ENCODE results near the gene GAGE12J. TPM values are rescaled to one million over a fixed set of nuclear protein-coding genes. Genes with fewer than 3 reads are reported as not detected.

The GAGE12J gene
- total and polyA plus RNA-seq, 2 experiments from 2014 or later, result not detected

GRCh38 chrX:49282647-49283011 lies 39.2 kb upstream of the GAGE12J start:
- 56% methylated on average over 11 of the region's 11 CpGs for WGBS (ENCODE audit: low lambda C conversion rate, missing lambda C conversion rate)
- peak; percentile 28 for DNase-seq (ENCODE audit: low spot score)
- Histone ChIP-seq H4K20me1 (ENCODE audit: insufficient read depth, poor library complexity, severe bottlenecking) (no peaks in the 10 kb centered on the region), H3K79me2 (no peaks in the 10 kb centered on the region), H3K27me3 (no peaks in the 10 kb centered on the region), H3K9me2 (replicated peaks; ENCODE audit: insufficient read depth) (no peaks in the 10 kb centered on the region), H3K4me1 (ENCODE audit: insufficient read depth) (no peaks in the 10 kb centered on the region), H3K27ac (no peak overlapping the region), H3K36me3 (replicated peaks; ENCODE audit: insufficient read depth, low read depth) (no peaks in the 10 kb centered on the region), H3K4me2 (no peak overlapping the region), H3K9me3 (ENCODE audit: low read depth) (no peaks in the 10 kb centered on the region), H2AFZ (no peak overlapping the region), H3K4me3 (no peak overlapping the region)
- TF ChIP-seq, protein P1, sequence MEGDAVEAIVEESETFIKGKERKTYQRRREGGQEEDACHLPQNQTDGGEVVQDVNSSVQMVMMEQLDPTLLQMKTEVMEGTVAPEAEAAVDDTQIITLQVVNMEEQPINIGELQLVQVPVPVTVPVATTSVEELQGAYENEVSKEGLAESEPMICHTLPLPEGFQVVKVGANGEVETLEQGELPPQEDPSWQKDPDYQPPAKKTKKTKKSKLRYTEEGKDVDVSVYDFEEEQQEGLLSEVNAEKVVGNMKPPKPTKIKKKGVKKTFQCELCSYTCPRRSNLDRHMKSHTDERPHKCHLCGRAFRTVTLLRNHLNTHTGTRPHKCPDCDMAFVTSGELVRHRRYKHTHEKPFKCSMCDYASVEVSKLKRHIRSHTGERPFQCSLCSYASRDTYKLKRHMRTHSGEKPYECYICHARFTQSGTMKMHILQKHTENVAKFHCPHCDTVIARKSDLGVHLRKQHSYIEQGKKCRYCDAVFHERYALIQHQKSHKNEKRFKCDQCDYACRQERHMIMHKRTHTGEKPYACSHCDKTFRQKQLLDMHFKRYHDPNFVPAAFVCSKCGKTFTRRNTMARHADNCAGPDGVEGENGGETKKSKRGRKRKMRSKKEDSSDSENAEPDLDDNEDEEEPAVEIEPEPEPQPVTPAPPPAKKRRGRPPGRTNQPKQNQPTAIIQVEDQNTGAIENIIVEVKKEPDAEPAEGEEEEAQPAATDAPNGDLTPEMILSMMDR (IDR thresholded peaks at IDR 0.05; ENCODE audit: poor library complexity), result peak; percentile 32
- TF ChIP-seq EZH2phosphoT487 (IDR thresholded peaks at IDR 0.05; ENCODE audit: low read depth, severe bottlenecking, unreplicated experiment) (no peak), EZH2 (IDR thresholded peaks at IDR 0.05; ENCODE audit: borderline replicate concordance) (no peak)

GRCh38 chrX:49284212-49284611 lies 37.6 kb upstream of the GAGE12J start:
- H3K79me2 ChIP-seq, result no peaks in the 10 kb centered on the region
- H3K36me3 ChIP-seq (replicated peaks; ENCODE audit: insufficient read depth, low read depth), result no peaks in the 10 kb centered on the region
- H4K20me1 ChIP-seq (ENCODE audit: insufficient read depth, poor library complexity, severe bottlenecking), result no peaks in the 10 kb centered on the region
- no peak overlapping the region for H2AFZ ChIP-seq
- H3K4me2 ChIP-seq, result no peak overlapping the region
- H3K4me1 ChIP-seq (ENCODE audit: insufficient read depth), result no peaks in the 10 kb centered on the region
- H3K4me3 ChIP-seq, result no peak overlapping the region
- no peaks in the 10 kb centered on the region for H3K27me3 ChIP-seq
- TF ChIP-seq, protein P1 (IDR thresholded peaks at IDR 0.05; ENCODE audit: poor library complexity), result no peak
- no peak for TF ChIP-seq EZH2 (IDR thresholded peaks at IDR 0.05; ENCODE audit: borderline replicate concordance)
- no peak for TF ChIP-seq EZH2phosphoT487 (IDR thresholded peaks at IDR 0.05; ENCODE audit: low read depth, severe bottlenecking, unreplicated experiment)
- no peaks in the 10 kb centered on the region for H3K9me3 ChIP-seq (ENCODE audit: low read depth)
- WGBS (ENCODE audit: low lambda C conversion rate, missing lambda C conversion rate), result 74% methylated on average over 3 of the region's 3 CpGs
- H3K9me2 ChIP-seq (replicated peaks; ENCODE audit: insufficient read depth), result no peaks in the 10 kb centered on the region
- H3K27ac ChIP-seq, result no peak overlapping the region
- no peak for DNase-seq (ENCODE audit: low spot score)

DNA sequence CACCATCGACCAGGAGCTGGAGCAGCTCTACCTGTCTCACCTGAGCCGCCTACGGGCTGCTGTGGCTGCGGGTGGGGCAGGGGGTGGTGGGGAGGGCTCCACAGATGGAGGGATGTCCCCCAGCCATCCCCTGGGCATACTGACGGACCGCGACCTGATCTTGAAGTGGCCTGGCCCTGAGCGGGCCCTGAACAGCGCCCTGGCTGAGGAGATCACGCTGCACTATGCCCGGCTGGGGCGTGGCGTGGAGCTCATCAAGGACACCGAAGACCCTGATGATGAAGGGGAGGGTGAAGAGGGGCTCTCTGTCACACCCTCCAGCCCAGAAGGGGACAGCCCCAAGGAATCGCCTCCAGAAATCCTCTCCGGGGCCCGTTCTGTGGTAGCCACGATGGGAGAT lies 35.7 kb upstream of the GAGE12J start:
- Histone ChIP-seq H3K27ac (no peak overlapping the region), H4K20me1 (ENCODE audit: insufficient read depth, poor library complexity, severe bottlenecking) (no peaks in the 10 kb centered on the region), H3K9me3 (ENCODE audit: low read depth) (no peaks in the 10 kb centered on the region), H3K27me3 (no peaks in the 10 kb centered on the region), H3K79me2 (no peaks in the 10 kb centered on the region), H2AFZ (no peak overlapping the region), H3K4me3 (no peak overlapping the region), H3K9me2 (replicated peaks; ENCODE audit: insufficient read depth) (no peaks in the 10 kb centered on the region), H3K4me1 (ENCODE audit: insufficient read depth) (no peaks in the 10 kb centered on the region), H3K4me2 (no peak overlapping the region), H3K36me3 (replicated peaks; ENCODE audit: insufficient read depth, low read depth) (no peaks in the 10 kb centered on the region)
- 94% methylated on average over 18 of the region's 18 CpGs for whole genome bisulfite sequencing (ENCODE audit: low lambda C conversion rate, missing lambda C conversion rate)
- no peak for DNase-seq (ENCODE audit: low spot score)
- no peak for TF ChIP-seq EZH2phosphoT487 (IDR thresholded peaks at IDR 0.05; ENCODE audit: low read depth, severe bottlenecking, unreplicated experiment)
- TF ChIP-seq EZH2 (IDR thresholded peaks at IDR 0.05; ENCODE audit: borderline replicate concordance), result no peak
- TF ChIP-seq, protein P1 (IDR thresholded peaks at IDR 0.05; ENCODE audit: poor library complexity), result no peak

GRCh38 chrX:49286581-49286980 lies 35.3 kb upstream of the GAGE12J start:
- no peak overlapping the region for H3K4me3 ChIP-seq
- H3K4me1 ChIP-seq (ENCODE audit: insufficient read depth), result no peaks in the 10 kb centered on the region
- H3K4me2 ChIP-seq, result no peak overlapping the region
- H3K9me2 ChIP-seq (replicated peaks; ENCODE audit: insufficient read depth), result no peaks in the 10 kb centered on the region
- DNase-seq (ENCODE audit: low spot score), result no peak
- H3K36me3 ChIP-seq (replicated peaks; ENCODE audit: insufficient read depth, low read depth), result no peaks in the 10 kb centered on the region
- H3K27me3 ChIP-seq, result no peaks in the 10 kb centered on the region
- WGBS (ENCODE audit: low lambda C conversion rate, missing lambda C conversion rate), result 83% methylated on average over 4 of the region's 4 CpGs
- no peak overlapping the region for H2AFZ ChIP-seq
- TF ChIP-seq, protein P1 (IDR thresholded peaks at IDR 0.05; ENCODE audit: poor library complexity), result no peak
- no peaks in the 10 kb centered on the region for H3K9me3 ChIP-seq (ENCODE audit: low read depth)
- no peaks in the 10 kb centered on the region for H3K79me2 ChIP-seq
- no peaks in the 10 kb centered on the region for H4K20me1 ChIP-seq (ENCODE audit: insufficient read depth, poor library complexity, severe bottlenecking)
- H3K27ac ChIP-seq, result no peak overlapping the region
